HCT116 (cell line): Measurements from ENCODE around the gene ABHD11. TPM values are rescaled to one million over a fixed set of nuclear protein-coding genes. Genes with fewer than 3 reads are reported as not detected.
"Not testable (repeated sequence)": the region's sequence is repeated elsewhere in the genome, so short reads cannot be mapped to it uniquely, and the experiment has no call there.

Experiments used
- ATAC-seq: fragments of 200-7000 bp; cut with Tn5 transposase; 2 replicates; pipeline ENCODE4 v1.9.1; 2020; ENCODE audit warnings: mild to moderate bottlenecking, moderate library complexity
- Bru-seq: library from RNA; stranded (reverse); fragments of 400-500 nt; gene quantifications from one replicate; lab custom pipeline; 2021; lab: Mats Ljungman, UMichigan
- BruChase-seq, 2 experiments: library from RNA; stranded (reverse); fragments of 400-500 nt; gene quantifications; one replicate each; lab custom pipeline; 2021; lab: Mats Ljungman, UMichigan
- BruUV-seq: library from RNA; stranded (reverse); fragments of 400-500 nt; replicated peaks from 2 replicates; lab custom pipeline; 2021; lab: Mats Ljungman, UMichigan
- CTCF ChIA-PET: fragments of 300-600 bp; sonication (Branson Sonifier 250); formaldehyde crosslinking; loops from one replicate; lab custom pipeline; 2021; ENCODE audit warnings: antibody characterized with exemption; lab: Charles Lee
- POLR2A ChIA-PET: fragments of 300-600, 350-600 bp; sonication (Branson Sonifier 250); formaldehyde crosslinking; loops from one replicate; lab custom pipeline; 2021; ENCODE audit warnings: antibody characterized with exemption; lab: Charles Lee
- RAD21 ChIA-PET, 2 experiments: fragments of 300-600 bp; sonication (Branson Sonifier 250); formaldehyde crosslinking; loops; one replicate each; lab custom pipeline; 2023; ENCODE audit warnings: low total read pairs in 2 of 2; ENCODE audit not compliant: uncharacterized antibody in 2 of 2, unreplicated experiment in 2 of 2, low non-redundant PET in 1 of 2; lab: Charles Lee
- DNase-seq: peaks from one replicate; pipeline ENCODE4 v3.0.0-alpha.2; 2010; ENCODE audit warnings: low read depth, low spot score
- H2AFZ ChIP-seq: fragments of 200-600 bp; shearing (Covaris generic), sonication (generic); 2 replicates; pipeline ENCODE4 v1.6.1; 2017; ENCODE audit warnings: low read depth, mixed run types, mixed read lengths, antibody characterized with exemption, low read length; ENCODE audit not compliant: poor library complexity, severe bottlenecking
- H3K27ac ChIP-seq: 2 replicates; pipeline ENCODE4 v1.5.1; 2012; ENCODE audit warnings: low read depth, low read length
- H3K27me3 ChIP-seq: fragments of 200-600 bp; sonication (generic); 2 replicates; pipeline ENCODE4 v1.6.1; 2016; ENCODE audit warnings: mixed run types, low read length, mixed read lengths; ENCODE audit not compliant: insufficient read depth
- H3K36me3 ChIP-seq, 2 experiments: fragments of 200-500 bp in 1 of 2; fragments of 200-600 bp in 1 of 2; sonication (Bioruptor generic) in 1 of 2; sonication (generic) in 1 of 2; 2 replicates each; pipeline versions ENCODE4 v1.5.1 to v1.6.1; 2014 to 2016; ENCODE audit warnings: low read length in 2 of 2, inconsistent platforms in 1 of 2, mixed read lengths in 1 of 2, mixed run types in 1 of 2; ENCODE audit not compliant: insufficient read depth in 2 of 2, control insufficient read depth in 1 of 2
- H3K4me1 ChIP-seq, 2 experiments: fragments of 200-600 bp in 1 of 2; sonication (generic) in 1 of 2; 2 replicates each; pipeline versions ENCODE4 v1.5.1 to v1.6.1; 2012 to 2017; ENCODE audit warnings: low read length in 2 of 2, inconsistent platforms in 1 of 2, mild to moderate bottlenecking in 1 of 2, mixed read lengths in 1 of 2, mixed run types in 1 of 2, moderate library complexity in 1 of 2; ENCODE audit not compliant: insufficient read depth in 2 of 2, control insufficient read depth in 1 of 2
- H3K4me2 ChIP-seq: fragments of 200-600 bp; sonication (generic); 2 replicates; pipeline ENCODE4 v1.6.1; 2017; ENCODE audit warnings: mixed run types, low read length, mixed read lengths
- H3K4me3 ChIP-seq, 2 experiments: fragments of 200-600 bp in 1 of 2; sonication (generic) in 1 of 2; replicated peaks in 1 of 2; 2 replicates each; pipeline ENCODE4 v1.5.1; 2011 to 2016; ENCODE audit warnings: low read length in 2 of 2, control low read depth in 1 of 2, low read depth in 1 of 2, mild to moderate bottlenecking in 1 of 2, mixed read lengths in 1 of 2, mixed run types in 1 of 2
- H3K79me2 ChIP-seq: fragments of 200-600 bp; sonication (generic); 2 replicates; pipeline ENCODE4 v1.6.1; 2017; ENCODE audit warnings: mild to moderate bottlenecking, mixed run types, low read length, moderate library complexity, mixed read lengths; ENCODE audit not compliant: insufficient read depth
- H3K9ac ChIP-seq: fragments of 200-600 bp; sonication (generic); 2 replicates; pipeline ENCODE4 v1.6.1; 2016; ENCODE audit warnings: low read length, mixed read lengths
- H3K9me2 ChIP-seq: fragments of 200-600 bp; sonication (generic), shearing (Covaris generic); 2 replicates; pipeline ENCODE4 v1.6.1; 2017; ENCODE audit warnings: mixed run types, mild to moderate bottlenecking, moderate library complexity; ENCODE audit not compliant: insufficient read depth
- H3K9me3 ChIP-seq, 2 experiments: fragments of 200-500 bp in 1 of 2; fragments of 200-600 bp in 1 of 2; sonication (Bioruptor generic) in 1 of 2; sonication (generic) in 1 of 2; 2 replicates each; pipeline ENCODE4 v1.6.1; 2014 to 2017; ENCODE audit warnings: low read length in 2 of 2, mixed read lengths in 2 of 2, inconsistent platforms in 1 of 2, low read depth in 1 of 2, mild to moderate bottlenecking in 1 of 2, mixed run types in 1 of 2, moderate library complexity in 1 of 2; ENCODE audit not compliant: control insufficient read depth in 1 of 2, insufficient read depth in 1 of 2
- H4K20me1 ChIP-seq: fragments of 200-600 bp; sonication (generic), shearing (Covaris generic); 2 replicates; pipeline ENCODE4 v1.6.1; 2017; ENCODE audit warnings: mixed run types, mild to moderate bottlenecking, moderate library complexity; ENCODE audit not compliant: insufficient read depth
- MAX ChIP-seq: IDR thresholded peaks from 2 replicates; pipeline ENCODE4 v1.6.1; 2012
- POLR2A ChIP-seq: IDR thresholded peaks from 2 replicates; pipeline ENCODE4 v1.7.0; 2011; ENCODE audit warnings: borderline replicate concordance; ENCODE audit not compliant: insufficient read depth, insufficient read length; ENCODE audit errors: extremely low read depth
- POLR2AphosphoS5 ChIP-seq: IDR thresholded peaks from 2 replicates; pipeline ENCODE4 v1.6.1; 2011; ENCODE audit warnings: mild to moderate bottlenecking, low read depth, low read length, moderate library complexity
- ZFX ChIP-seq: fragments of 450-650 bp; IDR thresholded peaks from 2 replicates; pipeline ENCODE4 v1.6.1; 2017
- ZNF274 ChIP-seq: fragments of 200-500 bp; sonication (Bioruptor generic); IDR thresholded peaks from 2 replicates; pipeline ENCODE4 v1.6.1; 2014; ENCODE audit warnings: mild to moderate bottlenecking, low read depth, low read length, inconsistent platforms
- intact Hi-C: fragments of 100-400 bp; cut with micrococcal nuclease; formaldehyde crosslinking; loops from 2 replicates; pipeline ENCODE4 v1.10.0; 2022
- long read RNA-seq: library from polyadenylated mRNA; unstranded; transcript quantifications from one replicate; pipeline ENCODE4 v2.0.0, GENCODE V29; 2021; ENCODE audit not compliant: unreplicated experiment
- polyA plus RNA-seq: library from polyadenylated mRNA; unstranded; fragments of >200 nt; gene quantifications from 2 replicates; pipeline ENCODE4 v1.2.1, GENCODE V29; 2012; ENCODE audit warnings: missing spikeins
- total RNA-seq: library from RNA; stranded (reverse); gene quantifications from one replicate; pipeline ENCODE4 v1.2.1, GENCODE V29; 2021; ENCODE audit not compliant: unreplicated experiment

Gene ABHD11
- total RNA-seq (69.8 TPM), Bru-seq, nascent RNA (percentile 92 among the genes with signal in this experiment), BruChase-seq, experiment 1, labeled RNA remaining after a 6-hour chase (percentile 80 among the genes with signal in this experiment), BruChase-seq, experiment 2, labeled RNA remaining after a 2-hour chase (percentile 86 among the genes with signal in this experiment)
- 56.8 and 61.1 TPM in 2 replicates for polyA plus RNA-seq
- long read RNA-seq, transcript ABHD11-201 (6 exons, 1,483 nt): major isoform, 53 of 90 reads
- long read RNA-seq, partial matches to known transcripts: 14 of 90 reads
- long read RNA-seq, other reads (novel, unspliced or antisense): 21 of 90 reads

- peak; percentile 68 for ATAC-seq
- no peaks in the 10 kb centered on the region for H3K27me3 ChIP-seq
- H2AFZ ChIP-seq: no peak within 1 kb of the TSS
- no TSS peak for BruUV-seq
- H3K4me1 ChIP-seq: peaks cover 52 to 84% of the 10 kb centered on the region in 2 experiments
- POLR2A ChIA-PET: interaction anchor here (0.5 to 5.8 kb wide), 16 partner anchors 23 to 216 kb away, joined by 3 to 43 read pairs (median 3); partner anchors contain the start of genes BAZ1B, CLDN3, CLDN4 and METTL27
- CTCF ChIA-PET: interaction anchor here (0.6 to 1.9 kb wide), 11 partner anchors 13 to 288 kb away, joined by 3 to 6 read pairs (median 3); no protein-coding TSS in a partner anchor
- peak within 1 kb of the TSS; percentile 95 for H3K4me2 ChIP-seq
- RAD21 ChIA-PET: interaction anchor here (0.6 to 0.7 kb wide), 3 partner anchors 56 to 211 kb away, joined by 3 to 4 read pairs (median 3); no protein-coding TSS in a partner anchor
- peaks cover 32% of the 10 kb centered on the region for H3K79me2 ChIP-seq
- H3K9me3 ChIP-seq: no peaks in the 10 kb centered on the region
- intact Hi-C loops: loop anchor here (10.0 kb wide), 1 partner anchor 414 kb away; the partner anchor contains the start of genes FKBP6 and TRIM50
- TF ChIP-seq MAX: no peak
- TF ChIP-seq POLR2AphosphoS5: peak; percentile 86
- TF ChIP-seq ZNF274: no peak
- peak; percentile 87 for TF ChIP-seq POLR2A
- peak; percentile 39; the same call in 1 of the 2 replicates for TF ChIP-seq ZFX
- H3K9me2 ChIP-seq: no peaks in the 10 kb centered on the region
- peaks cover 7 to 22% of the 10 kb centered on the region in 2 experiments; a peak in 1 of 4 replicates for H3K36me3 ChIP-seq
- peak within 1 kb of the TSS; percentile 95 for H3K27ac ChIP-seq
- peak within 1 kb of the TSS; percentile 81 to 91 for H3K4me3 ChIP-seq
- peak within 1 kb of the TSS; percentile 95 for H3K9ac ChIP-seq
- H4K20me1 ChIP-seq: peaks cover 8% of the 10 kb centered on the region; the same call in 1 of the 2 replicates
- peak; percentile 95 for DNase-seq
Observed at GRCh38 chr7:73738612-73739386, at the start of gene ABHD11. ABHD11 (minus strand) TSS chr7:73738802; CDS start chr7:73738770, 32 bp downstream.

- BruUV-seq: not testable (repeated sequence)
Observed at GRCh38 chr7:73787786-73788048, 49.1 kb upstream of the ABHD11 start.

More at GRCh38 chr7:73787786-73788048, 49.1 kb upstream of the ABHD11 start:
- RAD21 ChIA-PET: interaction anchor here in 1 of 2 experiments (1.0 kb wide), 1 partner anchor 40 kb away, joined by 4 read pairs; no protein-coding TSS in a partner anchor
- POLR2A ChIA-PET: interaction anchor here (2.0 kb wide), 1 partner anchor 17 kb away, joined by 5 read pairs; the partner anchor contains the start of gene CLDN3
- CTCF ChIA-PET, H3K27me3 ChIP-seq, H3K9me3 ChIP-seq, H3K4me2 ChIP-seq, ATAC-seq, DNase-seq, H3K9me2 ChIP-seq, H3K36me3 ChIP-seq, H3K9ac ChIP-seq, H3K79me2 ChIP-seq, H3K27ac ChIP-seq, intact Hi-C loops, H3K4me3 ChIP-seq, H2AFZ ChIP-seq, H4K20me1 ChIP-seq: not testable (repeated sequence)
- peaks cover 4 to 13% of the 10 kb centered on the region in 2 experiments; a peak in 3 of 4 replicates for H3K4me1 ChIP-seq
